HG02852 (cell line): ENCODE results near the gene UBR2.
"Not testable (repeated sequence)": the region's sequence is repeated elsewhere in the genome, so short reads cannot be mapped to it uniquely, and the experiment has no call there.

Source experiments
- ATAC-seq: cut with Tn5 transposase; IDR thresholded peaks from one replicate; pipeline ENCODE4 v1.9.1; 2021; ENCODE audit warnings: mild to moderate bottlenecking, moderate library complexity; ENCODE audit not compliant: unreplicated experiment

Gene UBR2

DNA sequence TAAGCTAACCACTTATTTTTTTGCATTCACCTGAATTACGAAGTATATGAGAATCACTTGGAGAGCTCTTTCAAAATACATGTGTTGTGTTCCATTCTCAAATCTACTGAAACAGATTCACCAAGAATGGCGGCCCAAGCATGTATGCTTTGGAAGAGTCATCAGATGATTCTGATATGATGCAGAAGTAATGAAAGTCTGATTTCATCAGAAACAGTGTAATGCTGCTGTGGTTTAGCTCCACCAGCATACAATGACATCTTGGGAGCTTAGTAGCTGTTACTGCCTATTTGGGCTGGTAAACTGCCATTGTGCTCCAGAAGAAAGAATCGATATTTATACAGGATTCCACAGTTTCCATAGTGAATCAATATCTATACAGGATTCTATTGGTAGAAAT is 52.9 kb downstream of the UBR2 start:
- no peak for ATAC-seq

DNA sequence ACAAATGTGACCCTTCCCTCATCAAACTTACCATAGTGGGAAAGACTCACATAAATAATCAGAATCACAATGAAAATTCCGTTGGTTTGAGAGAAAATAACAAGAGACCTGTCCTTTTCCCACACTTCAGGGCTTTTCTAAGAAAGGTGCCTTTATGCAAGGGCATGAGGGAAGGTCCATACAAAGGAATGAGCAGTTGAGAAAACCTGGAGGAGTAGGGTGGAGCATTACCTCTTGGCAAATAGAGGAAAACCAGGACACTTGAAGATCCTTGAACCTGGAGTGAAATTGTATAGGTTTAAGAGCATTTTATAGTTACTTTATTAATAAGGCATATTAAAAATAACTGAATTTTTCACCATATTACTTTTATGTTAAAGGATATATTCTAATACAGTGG is 54.3 kb downstream of the UBR2 start:
- no peak for ATAC-seq

DNA sequence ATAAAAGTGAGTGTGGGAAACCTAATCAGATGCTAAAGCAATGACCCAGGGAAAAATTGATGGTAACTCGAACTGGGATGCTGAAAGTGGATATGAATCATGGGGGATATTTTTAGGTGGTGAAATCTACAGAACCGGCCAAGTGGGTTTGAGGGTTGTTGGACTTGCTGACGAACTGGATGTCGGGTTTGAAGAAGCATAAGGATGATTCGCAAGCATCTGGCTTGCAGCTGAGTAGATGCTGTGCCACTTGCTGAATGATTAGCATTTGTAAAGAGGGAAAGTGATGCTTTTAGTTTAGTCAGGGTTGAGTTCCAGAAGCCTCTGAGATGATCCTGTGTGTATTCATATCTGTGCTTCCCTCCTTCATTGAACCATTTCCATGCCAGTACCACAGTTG is 54.9 kb downstream of the UBR2 start:
- ATAC-seq = no peak

DNA sequence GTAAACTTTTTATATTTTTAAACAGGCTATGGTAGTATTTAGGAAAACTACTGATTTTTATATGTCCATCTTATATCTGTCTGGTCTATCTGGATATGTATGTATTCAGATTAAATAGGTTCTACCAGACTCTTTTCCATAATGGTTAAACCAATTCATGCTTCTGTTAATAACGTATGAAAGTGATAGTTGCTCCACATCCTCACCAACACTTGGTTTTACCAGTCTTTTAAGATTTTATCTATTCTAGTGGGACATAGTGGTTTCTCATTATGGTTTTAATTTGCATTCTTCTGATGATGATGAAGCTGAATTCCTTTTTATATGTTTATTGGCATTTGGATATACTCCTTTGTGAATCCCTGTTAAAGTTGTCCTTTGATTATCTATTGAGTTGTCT is 56.1 kb downstream of the UBR2 start:
- no peak for ATAC-seq

DNA sequence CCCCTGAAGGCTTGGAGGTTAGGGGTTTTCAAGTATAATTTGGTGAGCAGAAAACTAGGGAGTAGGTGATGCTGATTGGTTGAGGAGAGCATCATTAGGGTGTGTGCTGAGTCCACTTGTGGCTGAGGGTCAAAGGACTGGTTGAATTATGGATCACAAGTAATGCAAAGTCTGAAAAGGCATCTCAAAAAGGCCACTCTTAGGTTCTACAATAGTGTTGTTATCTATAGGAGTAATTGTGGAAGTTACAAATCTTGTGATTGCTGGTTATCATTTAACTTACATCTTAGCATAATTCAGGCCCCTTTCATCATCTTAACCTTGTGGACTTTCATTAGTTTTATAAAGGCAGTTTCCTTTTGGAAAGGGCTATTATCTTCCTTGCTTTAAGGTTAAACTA is 60.8 kb downstream of the UBR2 start:
- ATAC-seq = no peak

DNA sequence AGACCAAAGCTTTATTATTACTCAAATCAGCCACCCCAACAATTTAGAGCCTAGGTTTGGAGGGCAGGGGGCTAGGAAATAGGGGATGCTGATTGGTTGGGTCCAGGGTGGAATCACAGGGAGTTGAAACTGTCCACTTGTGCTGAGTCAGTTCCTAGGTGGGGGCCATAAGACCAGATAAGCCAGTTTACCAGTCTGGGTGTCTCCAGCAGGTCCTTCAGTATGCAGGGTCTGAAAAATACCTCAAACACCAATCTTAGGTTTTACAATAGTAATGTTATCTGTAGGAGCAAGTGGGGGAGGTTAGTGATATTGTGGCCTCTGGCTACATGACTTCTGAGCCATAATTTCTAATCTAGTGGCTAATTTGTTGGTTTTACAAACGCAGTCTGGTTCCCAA is 63.2 kb downstream of the UBR2 start:
- no peak for ATAC-seq

DNA sequence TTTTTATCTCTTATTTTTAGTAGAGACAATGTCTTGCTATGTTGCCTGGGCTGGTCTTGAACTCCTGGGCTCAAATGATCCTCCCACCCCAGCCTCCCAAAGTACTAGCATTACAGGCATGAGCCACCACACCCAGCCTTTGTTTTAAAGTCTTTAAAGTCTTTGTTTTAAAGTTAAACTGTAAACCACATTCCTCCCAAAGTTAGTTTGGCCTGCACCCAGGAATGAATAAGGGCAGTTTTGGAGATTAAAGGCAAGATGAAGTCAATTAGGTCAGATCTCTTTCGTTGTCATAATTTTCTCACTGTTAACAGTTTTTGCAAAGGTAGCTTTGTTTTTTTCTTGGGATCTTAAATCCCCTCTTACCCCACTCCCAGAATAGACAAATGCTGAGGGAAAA is 63.8 kb downstream of the UBR2 start:
- no peak for ATAC-seq

DNA sequence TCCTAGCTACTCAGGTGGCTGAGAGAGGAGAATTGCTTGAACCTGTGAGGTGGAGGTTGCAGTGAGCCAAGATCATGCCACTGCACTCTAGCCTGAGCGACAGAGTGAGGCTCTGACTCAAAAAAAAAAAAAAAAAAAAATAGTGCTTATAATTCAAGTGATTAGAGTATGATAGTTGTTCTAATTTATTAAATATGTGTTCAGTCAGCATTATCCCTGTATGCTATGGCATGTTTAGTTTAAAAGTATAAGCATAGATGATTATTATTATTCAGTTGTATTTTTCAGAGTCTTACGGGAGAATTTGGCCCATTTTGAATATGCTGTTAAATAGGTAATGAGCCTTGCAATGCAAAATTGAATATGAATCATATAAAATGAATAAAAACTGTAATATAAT is 64.8 kb downstream of the UBR2 start:
- no peak for ATAC-seq

DNA sequence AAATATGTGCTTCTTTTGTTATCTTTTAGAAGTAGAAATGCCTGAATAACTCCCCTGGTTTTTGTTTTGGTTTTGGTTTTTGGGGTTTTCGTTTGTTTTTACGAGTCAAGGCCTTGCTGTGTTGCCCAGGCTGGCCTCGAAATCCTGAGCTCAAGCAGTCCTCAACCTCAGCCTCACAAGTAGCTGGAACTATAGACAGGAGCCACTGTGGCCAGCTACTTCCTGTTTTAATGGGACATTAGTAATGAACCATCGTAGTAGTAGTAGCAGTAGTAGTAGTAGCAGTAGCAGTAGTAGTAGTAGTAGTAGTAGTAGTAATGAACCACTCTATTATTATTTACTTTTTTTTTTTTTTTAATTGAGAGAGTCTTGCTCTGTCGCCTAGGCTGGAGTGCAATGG is 66.0 kb downstream of the UBR2 start:
- ATAC-seq = no peak

DNA sequence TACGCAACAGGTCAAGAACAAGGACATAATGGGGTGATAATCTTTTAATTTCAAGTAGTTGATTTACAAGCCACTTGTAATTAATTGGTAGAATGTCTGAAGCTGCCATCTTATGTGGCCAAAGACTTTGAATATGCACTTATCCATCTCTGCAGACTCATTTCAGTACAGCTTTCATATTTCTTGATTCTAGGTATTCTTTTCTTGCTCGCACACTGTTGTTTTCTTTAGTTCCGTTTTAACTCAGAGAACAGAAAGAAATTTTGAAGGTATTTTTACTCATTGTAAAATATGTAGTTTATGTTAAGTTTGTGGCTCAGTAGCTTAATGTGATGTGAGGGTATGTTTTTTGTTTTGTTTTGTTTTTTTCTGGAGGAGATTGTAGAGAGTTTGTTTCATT is 73.9 kb downstream of the UBR2 start:
- no peak for ATAC-seq

DNA sequence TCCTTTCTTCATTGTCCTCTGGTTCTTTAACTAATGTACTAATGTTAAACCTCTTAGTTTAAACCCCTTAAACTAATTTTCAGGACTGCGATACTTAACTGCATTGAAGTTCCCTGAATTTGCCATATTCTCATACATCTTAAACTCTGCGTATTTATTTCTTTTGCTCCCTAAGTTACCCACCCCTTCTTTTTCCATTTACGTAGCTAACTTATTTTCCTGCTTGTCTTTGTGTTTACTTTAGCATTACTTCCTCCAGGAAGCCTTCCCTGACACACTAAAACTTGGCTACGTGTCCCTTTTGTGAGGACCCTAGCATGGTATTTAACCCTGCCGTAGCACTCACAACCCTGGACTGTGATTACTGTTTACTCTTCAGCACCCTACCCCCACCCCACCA is 79.0 kb downstream of the UBR2 start:
- ATAC-seq = no peak

DNA sequence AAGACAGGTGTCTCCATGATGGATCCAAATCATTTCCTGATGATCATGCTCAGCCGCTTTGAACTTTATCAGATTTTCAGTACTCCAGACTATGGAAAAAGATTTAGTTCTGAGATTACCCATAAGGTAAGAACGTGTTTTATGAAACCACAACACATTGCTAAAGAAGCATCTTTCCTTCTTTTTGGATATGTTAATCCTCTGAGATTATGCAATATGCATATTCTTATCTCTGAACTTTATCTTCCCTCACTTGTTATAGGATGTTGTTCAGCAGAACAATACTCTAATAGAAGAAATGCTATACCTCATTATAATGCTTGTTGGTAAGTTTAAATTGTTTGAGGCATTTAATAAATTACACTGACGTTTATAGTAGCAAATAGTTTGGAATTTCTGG is 80.4 kb downstream of the UBR2 start:
- ATAC-seq = no peak

DNA sequence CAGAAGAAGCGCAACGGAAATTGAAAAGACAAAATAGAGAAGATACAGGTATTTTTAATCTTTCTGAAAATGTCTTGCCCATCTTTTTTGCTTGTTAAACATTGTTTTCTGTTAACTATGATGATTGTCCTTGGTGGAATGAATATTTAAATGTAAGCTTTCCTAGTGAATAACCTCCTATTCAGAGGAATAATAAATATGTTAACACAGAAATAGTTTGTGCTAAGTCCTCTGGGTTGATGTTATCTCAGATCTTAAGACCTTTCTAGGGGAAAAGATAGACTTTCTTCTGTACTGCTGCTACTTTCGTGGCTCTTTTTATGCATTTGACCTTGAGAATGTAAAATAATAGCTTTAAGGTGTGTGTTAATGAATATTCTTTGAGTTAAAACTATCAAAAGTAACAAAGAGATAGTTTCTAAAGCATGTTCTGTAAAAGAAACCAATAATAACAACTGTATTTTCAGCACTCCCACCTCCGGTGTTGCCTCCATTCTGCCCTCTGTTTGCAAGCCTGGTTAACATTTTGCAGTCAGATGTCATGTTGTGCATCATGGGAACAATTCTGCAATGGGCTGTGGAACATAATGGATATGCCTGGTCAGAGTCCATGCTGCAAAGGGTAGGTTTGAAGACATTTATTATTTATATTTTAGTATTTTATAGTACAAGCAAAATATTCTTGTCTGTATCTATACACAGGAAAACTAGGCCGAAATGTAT is 88.4 kb downstream of the UBR2 start:
- no peak for ATAC-seq

DNA sequence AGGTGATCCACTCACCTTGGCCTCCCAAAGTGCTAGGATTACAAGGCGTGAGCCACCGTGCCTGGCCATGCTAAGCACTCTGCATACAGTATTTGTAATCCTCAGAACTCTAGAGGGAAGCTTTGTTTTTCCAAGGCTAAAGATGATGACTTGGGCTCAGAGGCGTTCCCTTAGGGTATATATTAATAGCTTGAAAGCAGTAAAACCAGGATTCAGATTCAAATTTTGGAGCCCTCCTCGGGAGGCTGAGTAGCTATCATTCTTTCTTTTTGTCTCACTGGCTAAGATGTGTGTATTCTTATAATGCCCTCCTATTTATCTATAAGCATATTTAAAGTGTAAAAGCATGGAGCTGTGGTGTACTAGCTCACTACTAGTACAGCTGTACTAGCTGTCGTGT is 90.0 kb downstream of the UBR2 start:
- no peak for ATAC-seq

DNA sequence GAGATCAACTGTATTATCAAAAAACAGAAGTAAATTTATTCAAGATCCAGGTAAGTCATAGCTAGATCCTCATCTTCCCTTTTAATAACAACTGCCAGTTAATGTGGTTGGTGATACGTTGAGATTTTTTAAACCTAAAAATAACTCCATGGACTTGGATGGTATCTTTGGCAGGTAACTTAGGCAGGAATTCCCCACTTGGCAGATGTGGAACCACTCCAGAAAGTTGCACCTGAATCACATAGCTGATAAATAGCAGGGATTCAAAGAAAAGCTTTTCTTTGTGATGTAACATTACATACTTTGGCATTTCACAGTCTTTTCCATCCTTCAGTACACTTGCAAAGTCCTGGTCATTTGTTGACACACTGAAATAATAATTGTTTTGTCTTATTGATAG is 96.0 kb downstream of the UBR2 start:
- ATAC-seq = no peak

DNA sequence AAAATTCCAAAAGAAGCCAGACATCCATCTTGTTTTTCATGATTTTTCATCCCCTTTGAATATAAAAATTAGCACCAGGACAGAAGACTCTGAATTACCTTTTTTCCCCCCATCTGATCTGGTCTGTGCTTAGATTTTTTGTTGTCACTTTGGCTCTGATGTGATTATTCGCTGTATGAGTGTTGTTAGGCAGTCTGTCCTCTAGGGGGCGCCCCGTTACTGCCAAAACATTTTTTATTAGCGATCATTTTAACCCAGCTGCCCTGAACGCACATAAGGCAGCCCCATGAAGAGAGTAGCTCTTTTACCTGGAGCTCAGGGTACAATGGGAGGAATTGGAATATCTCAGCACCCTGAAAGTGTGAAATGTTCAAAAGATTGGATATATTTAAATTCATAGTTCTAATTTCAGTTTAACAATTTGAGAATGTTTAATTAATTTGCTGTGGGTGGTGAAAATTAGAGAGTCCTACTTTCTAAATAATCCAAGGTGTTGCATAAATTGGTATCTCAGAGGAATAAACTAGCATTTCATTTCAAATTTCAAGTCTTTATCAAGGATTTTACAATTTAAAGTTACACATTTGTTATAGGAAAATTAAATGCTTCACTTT is 97.8 kb downstream of the UBR2 start:
- ATAC-seq = no peak

DNA sequence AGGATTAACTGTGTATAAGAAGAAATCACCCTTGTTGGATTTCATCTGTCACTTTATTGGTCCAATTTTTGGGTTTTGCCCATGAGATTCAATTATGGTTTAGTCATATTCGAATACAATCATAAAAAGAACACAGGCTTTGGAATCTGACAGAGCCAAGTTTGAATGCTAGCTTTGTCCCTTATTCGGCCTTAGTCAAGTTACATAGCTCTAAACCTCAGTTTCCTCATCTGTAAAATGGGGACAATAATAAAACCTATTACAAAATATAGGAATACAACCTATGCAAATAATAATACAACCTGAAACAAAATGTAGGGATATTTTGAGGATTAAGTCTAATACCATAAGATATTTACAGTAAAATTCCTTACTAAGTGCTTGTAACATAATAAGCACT is 100.9 kb downstream of the UBR2 start:
- no peak for ATAC-seq

DNA sequence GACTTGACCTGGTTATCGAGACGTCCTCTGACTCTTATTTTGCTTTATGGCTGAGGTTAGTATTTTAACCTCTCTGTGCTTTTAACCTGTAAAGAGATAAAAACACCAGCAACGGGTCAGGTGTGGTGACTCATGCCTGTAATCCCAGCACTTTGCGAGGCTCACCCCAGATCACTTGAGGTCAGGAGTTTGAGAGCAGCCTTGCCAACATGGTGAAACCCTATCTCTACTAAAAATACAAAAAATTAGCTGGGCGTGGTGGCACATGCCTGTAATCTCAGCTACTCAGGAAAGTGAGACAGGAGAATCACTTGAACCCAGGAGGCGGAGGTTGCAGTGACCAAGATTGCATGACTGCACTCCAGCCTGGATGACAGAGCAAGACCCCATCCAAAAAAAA is 110.5 kb downstream of the UBR2 start:
- ATAC-seq = not testable (repeated sequence)

DNA sequence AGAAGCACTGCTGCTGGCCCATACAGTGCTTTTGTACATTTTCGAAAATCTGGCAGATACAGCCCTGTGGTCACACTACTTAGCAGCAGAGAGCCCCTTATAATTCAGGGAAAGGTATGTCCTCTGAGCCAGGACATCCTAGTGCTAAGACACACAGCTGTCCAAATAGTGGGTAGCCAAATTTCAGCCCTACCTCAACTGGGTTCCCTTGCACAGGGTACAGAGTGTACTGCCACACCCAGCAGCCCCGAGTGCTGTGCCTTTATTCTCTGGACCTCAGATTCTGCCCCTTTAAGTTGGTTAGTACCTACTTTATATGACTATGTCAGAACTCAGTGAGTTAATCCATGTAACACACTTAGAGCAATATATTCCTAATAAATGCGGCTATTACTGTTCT is 111.0 kb downstream of the UBR2 start:
- ATAC-seq = no peak

DNA sequence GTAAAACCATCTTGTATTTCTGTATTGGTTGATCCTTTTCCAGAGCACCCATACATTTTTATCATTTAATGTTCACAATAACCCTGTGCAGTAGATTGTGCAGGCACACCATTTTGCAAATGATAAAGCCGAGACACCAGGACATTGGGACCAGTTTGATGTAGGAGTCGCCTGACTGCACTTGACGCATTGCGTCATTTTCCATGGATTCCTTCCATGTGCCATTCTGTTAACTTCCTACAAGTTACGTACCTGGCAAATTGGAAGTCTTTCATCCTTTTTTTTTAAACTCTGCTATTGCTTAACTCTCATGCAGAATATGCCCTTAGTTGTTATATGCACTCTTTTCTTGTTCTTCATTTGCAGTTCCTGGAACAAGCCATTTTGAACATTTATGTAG is 115.5 kb downstream of the UBR2 start:
- ATAC-seq = no peak

DNA sequence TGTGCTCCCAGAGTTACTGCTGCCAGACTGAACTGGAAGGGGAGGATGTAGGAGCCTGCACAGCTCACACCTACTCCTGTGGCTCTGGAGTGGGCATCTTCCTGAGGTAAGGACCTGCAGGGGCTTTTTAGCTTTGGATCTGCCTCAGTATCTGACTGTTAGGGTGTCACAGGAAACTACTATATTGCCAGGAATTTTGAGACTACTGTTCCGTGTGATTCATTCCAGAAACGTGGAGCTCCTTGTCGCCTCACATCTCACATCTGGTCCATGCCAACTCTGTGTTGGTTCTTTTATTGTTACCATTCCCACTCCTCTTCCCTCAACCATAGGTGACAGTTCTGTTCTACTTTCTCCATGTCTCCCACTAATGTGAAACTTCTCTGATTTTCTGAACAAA is 124.5 kb downstream of the UBR2 start:
- no peak for ATAC-seq

DNA sequence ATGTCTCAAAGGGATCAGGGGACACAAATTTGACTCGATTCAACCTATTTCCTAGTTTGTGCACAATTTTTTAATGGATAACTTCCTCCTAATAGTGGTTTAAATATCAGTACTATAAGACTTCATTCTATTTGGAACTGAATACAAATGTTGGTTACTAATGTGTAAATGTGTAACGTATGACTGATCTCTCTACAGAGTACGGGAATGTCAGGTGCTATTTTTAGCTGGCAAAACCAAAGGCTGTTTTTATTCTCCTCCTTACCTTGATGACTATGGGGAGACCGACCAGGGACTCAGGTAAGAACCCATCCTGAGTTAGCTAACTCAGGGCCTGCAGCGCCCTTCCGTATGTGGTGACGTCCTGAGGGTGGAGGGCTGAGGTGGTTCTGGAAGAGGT is 125.5 kb downstream of the UBR2 start:
- no peak for ATAC-seq

DNA sequence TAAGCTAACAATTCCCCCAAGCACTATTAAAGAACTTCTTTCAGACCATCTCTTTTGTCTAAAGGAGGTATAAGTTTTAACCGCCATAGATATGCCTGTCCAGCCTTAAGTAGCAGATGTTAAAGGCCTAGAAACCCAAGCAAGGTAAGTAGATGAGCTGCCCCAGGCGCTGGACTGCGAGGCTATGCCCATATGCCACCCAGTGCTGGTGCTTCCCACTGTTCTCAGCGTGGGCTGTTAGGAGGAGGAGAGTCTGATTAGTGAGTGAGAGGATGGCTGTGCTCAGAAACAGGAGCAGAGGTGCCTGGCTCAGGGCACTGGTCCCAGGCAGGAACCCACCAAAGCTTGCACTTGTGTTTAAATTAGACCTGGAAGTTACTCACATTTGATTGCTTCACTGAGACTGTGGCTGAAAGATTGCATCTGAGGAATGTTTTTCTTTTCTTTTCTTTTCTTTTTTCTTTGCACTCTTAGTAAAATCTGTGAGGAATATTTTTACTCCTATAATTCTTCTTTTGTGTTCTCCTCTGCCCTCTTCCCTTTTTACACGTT is 126.4 kb downstream of the UBR2 start:
- no peak for ATAC-seq
